HG02885 (cell line): Measurements from ENCODE around the gene TTC4.

Experiments
- ATAC-seq: cut with Tn5 transposase; IDR thresholded peaks from one replicate; pipeline ENCODE4 v1.9.1; 2021; ENCODE audit warnings: mild to moderate bottlenecking; ENCODE audit not compliant: unreplicated experiment, poor library complexity

TTC4 gene

GRCh38 chr1:54715493-54716298, at the start of gene TTC4:
Gene TTC4 (plus strand): TSS chr1:54715861. CDS start chr1:54715909, 48 bp downstream.
- ATAC-seq: peak; percentile 98

GRCh38 chr1:54666333-54666732, 49.3 kb upstream of the TTC4 start:
- no peak for ATAC-seq

GRCh38 chr1:54667797-54668196, 47.9 kb upstream of the TTC4 start:
- ATAC-seq: no peak

- ATAC-seq: no peak
Measured at GRCh38 chr1:54668567-54668966, 47.1 kb upstream of the TTC4 start.

- no peak for ATAC-seq
Measured at GRCh38 chr1:54671985-54672608, 43.6 kb upstream of the TTC4 start.

GRCh38 chr1:54678776-54679643, 36.7 kb upstream of the TTC4 start:
- ATAC-seq: no peak

GRCh38 chr1:54679706-54680105, 36.0 kb upstream of the TTC4 start:
- no peak for ATAC-seq

- no peak for ATAC-seq
Measured at GRCh38 chr1:54680387-54680786, 35.3 kb upstream of the TTC4 start.

GRCh38 chr1:54681358-54681757, 34.3 kb upstream of the TTC4 start:
- no peak for ATAC-seq

GRCh38 chr1:54683453-54683852, 32.2 kb upstream of the TTC4 start:
- no peak for ATAC-seq

GRCh38 chr1:54685335-54685905, 30.2 kb upstream of the TTC4 start:
- no peak for ATAC-seq

GRCh38 chr1:54686155-54686554, 29.5 kb upstream of the TTC4 start:
- ATAC-seq: no peak

GRCh38 chr1:54694771-54695170, 20.9 kb upstream of the TTC4 start:
- no peak for ATAC-seq

- ATAC-seq: no peak
Measured at GRCh38 chr1:54695221-54695620, 20.4 kb upstream of the TTC4 start.

GRCh38 chr1:54695764-54696163, 19.9 kb upstream of the TTC4 start:
- no peak for ATAC-seq

GRCh38 chr1:54696262-54696661, 19.4 kb upstream of the TTC4 start:
- ATAC-seq: no peak

- ATAC-seq: no peak
Measured at GRCh38 chr1:54697896-54698295, 17.8 kb upstream of the TTC4 start.

GRCh38 chr1:54698346-54698745, 17.3 kb upstream of the TTC4 start:
- no peak for ATAC-seq

- ATAC-seq: no peak
Measured at GRCh38 chr1:54699936-54700525, 15.6 kb upstream of the TTC4 start.

- ATAC-seq: no peak
Measured at GRCh38 chr1:54701066-54701465, 14.6 kb upstream of the TTC4 start.
